Stimulated activated CD4-positive, alpha-beta T cell treated with anti-CD3 and anti-CD28 coated beads, Interleukin-2, amount 100 ng/mL, for 48 hours (primary cell): ENCODE measurements around the gene HLA-DPB1.

Experiments used
- DNase-seq, 2 donors: peaks; one replicate each; pipeline ENCODE4 v3.0.0-alpha.2; 2020

The HLA-DPB1 gene

DNA sequence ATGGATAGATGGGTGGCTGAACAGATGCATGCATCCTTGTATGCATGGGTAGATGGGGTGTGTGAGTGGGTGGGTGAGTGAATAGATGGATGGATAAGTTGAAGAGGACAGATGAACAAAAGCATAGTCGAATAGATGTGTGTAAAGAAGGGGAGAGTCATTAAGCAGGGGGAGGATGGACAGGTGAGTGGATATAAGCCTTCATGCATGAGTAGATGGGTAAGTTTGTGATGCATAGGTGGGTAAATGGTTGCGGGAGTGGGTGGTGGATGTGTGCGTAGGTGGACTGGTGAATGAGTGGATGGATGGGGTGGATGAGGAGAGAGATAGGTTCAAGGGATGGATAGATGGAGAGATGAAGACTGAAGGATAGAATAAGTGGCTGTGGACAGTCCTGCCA is 29.6 kb downstream of the HLA-DPB1 start:
- DNase-seq = no peak

DNA sequence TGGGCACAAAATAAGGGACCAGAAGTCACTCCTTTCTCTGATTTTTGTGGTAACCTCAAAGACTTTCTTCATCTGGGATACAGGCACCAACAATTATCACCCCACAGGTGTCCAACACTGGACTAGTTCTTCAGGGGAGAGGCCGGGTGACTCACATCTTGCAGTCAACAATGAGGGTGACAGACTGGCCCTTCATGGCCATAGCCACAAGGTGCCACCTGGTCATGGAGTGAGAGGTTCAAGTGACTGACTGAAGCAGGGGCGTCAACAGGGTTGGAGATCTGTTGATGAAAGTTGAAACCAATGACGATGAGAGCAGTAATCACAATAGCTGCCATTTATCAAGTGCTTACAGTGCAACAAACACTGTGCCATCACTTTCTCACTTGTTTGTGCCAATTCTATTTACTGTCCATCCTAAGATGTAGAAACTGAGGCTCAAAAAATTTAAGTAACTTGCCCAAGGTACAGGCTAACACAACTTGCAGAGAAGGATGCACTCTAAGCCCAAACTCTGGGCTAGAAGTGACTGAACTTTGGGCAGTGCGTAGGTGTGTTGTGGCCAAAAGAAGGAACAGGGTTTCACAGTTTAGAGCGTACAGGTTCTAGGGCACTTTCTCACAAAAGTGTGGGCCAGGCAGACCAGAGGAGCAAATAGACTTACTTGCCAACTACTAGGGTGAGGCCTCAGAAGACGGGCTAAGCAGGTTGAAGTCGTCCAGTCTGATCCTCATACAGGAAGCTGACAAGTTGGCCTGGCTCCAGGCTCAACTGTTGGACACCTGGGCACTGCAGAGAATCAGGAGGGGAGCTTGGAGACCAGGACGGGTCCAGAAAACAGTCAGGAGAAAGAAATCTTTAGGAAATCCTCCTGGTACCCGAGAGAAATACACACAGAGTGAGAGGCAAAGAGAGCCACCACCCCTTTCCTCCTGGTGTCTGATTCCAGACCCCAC is 30.4 kb downstream of the HLA-DPB1 start:
- no peak for DNase-seq

DNA sequence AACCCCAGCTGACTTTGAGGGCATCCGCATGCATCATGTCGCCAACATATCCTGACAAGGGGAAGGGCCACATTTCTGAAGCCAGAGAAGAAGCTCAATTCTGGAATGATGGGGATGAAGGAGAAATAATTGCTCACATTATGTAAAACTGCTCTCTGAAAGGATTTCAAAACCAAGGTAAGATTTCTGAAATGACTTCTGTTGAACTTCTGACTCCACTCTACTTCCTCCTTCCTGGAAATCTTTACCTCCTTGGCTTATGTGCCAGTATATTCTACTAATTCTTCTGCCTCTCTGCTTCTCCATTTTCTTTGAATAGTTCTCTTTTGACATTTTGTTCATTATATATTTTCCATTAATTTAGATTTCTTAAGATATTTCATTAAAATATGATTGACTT is 31.9 kb downstream of the HLA-DPB1 start:
- no peak for DNase-seq

DNA sequence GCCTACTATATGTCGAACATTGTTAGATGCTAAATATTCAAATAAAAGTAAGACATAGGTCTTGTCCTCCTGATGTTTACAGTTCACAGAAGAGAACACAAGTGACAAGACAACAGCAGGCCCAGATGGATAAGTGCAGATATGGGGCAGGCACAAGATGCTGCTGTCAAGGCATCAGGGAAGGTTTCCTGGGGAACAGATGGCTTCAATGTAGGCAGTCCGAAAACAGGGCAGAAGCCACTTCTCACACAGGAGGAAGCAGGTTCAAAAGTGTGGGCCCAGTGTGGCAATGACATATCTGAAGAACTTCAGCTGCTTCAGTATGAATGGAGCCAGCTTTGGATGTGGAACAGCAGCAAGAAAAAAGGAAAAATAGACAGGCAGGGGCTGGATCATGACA is 32.5 kb downstream of the HLA-DPB1 start:
- no peak for DNase-seq

DNA sequence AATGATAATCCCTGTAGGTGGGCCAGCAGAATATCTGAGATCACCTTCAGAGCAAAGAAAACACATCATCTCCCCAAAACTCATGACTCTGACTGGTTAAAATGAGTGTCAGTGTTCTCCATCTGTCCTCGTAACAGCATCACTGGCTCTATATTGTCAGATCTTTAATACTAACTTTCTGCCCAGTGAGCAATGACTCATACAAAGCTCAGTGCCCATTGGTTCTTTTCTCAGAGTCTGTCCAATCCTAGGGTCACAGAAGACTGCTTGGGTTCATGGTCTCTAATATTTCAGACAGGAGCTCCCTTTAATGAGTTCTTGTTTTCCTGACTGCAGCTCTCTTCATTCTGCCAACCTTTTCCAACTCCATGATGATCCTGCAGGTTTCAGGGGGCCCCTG is 36.4 kb downstream of the HLA-DPB1 start:
- no peak for DNase-seq

DNA sequence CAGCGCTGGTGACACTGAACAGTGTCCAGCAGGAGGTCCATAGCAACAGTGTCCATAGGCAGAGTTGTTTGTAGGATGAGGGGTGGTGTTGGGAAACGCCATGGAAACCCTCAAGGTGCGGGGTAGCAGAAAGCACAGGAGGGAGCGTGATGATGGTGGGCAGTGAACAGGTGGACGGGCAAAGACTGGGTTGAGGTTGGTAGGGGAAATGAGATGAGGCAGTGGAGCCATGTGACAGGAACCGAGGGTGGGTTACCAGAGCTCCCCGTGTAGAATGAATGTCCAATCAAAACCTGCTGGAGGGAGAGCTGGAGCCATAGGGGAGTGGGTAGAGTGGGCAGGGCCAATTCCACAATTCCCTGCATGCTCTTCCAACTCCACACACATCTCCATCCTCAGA is 38.0 kb downstream of the HLA-DPB1 start:
- DNase-seq = no peak

DNA sequence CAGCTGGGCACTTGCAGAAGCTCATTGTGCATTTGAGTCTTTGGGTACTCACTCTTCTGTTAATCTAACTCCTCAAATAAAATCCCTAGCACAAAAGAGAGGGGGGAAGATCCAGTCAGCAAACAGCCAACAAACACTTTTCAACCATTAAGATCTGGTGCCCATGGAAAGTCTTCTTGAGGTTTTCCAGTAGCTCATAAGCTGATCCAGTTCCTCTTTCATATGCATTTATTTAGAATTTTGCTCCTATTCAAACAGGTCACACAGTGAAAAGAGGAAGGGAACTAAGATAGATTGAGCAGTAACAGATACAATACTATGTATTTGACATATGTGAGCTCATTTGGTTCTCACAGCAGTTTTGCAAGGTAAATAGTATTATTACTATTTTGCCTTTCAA is 38.6 kb downstream of the HLA-DPB1 start:
- no peak for DNase-seq

DNA sequence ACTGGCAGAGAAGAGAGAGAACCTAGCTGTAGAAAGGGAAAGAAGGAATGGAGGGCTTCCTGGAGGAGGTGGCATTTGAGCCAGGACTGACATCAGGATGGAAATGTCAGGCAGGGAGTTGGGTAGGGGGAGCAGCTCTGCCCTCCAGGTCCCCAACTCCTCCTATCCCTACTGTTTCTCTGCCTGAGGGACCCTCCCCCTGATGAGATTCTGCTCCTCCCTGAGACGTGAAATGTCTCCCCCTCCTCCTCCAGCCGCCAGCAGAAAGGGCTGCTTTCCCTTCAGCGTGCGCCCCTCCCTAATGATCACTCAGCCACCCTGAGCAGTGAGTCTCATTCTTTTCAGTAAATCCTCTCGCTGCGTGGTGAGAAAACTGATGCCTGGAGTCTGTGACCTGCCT is 40.6 kb downstream of the HLA-DPB1 start:
- no peak for DNase-seq

DNA sequence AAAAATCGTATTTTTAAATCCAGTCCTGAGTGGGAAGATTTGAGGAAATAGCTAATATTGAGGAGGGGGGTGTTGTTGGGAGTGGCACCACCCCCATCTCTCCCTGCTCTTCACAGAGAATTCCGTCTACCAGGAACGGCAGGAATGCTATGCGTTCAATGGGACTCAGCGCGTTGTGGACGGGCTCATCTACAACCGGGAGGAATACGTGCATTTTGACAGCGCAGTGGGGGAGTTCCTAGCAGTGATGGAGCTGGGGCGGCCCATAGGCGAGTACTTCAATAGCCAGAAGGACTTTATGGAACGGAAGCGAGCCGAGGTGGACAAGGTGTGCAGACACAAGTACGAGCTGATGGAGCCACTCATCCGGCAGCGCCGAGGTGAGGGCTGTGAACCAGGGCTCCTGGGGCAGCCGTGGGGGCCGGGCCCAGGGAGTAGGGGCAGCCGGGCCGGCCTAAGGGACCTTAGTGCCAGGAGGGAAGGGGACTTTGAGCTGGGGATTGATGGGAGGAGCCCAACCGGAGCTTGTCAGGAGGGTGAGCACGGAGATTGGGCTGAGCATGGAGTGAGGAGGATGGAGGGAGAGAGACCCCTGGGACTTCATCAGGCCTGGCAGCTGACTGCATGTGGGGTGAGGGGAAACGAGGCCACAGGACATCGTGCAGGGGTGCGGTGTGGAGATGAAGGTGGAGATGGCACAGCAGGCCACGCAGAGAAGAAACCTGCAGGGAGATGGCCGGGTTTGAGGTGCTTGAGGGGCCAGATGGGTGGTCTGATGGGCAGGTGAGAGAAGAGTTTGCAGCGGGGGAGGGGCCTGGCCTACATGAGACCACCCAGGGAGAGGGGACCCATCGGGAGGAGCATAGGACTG is 41.3 kb downstream of the HLA-DPB1 start:
- DNase-seq = no peak

DNA sequence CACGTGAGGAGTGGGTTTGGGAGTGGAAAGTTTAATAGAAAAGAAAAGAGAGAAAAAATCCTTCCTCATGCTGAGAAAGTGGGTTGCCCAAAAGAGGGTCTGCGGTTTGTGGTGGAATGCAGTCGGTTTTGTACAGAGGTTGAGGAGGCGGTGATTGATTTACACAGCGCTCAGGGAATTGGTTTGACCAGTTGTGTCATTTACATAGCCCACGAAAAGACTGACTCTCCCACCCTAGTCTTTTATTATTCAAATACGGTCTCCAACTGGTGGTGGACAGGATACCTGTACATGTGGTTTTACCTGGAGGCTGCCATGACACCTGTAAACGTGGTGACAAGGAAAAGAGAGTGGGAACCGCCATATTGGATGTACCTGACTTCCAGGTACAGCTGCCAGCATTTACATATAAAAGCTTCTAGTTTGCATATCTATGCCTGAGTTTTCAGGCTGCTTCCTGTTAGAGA is 42.1 kb downstream of the HLA-DPB1 start:
- DNase-seq = no peak

DNA sequence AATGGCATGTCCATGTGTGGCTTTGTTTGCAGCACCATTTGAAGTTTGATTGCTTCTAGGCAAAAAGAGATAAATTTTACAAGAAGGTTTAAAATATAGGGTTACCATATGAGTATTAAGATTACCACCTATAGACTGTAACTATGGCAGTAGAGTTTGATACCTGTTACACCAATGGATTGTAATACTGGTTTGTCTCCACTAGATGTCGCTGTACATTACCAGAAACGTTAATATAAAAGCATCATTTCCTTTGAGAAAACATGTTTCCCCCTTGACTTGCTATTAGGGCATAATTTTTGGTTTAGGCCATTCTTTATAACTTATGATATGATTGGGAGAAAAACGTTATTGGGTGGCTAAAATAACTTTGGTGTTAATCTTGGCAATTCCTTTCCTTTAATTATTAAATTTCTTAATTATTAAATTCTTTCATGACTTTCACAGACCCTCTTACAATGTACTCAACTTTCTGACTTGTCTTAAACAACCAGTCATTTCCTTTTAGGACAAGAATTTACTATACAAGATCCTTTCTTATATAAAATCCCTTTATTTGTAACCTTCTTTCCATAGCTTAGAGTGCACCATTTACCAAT is 42.8 kb downstream of the HLA-DPB1 start:
- no peak for DNase-seq

DNA sequence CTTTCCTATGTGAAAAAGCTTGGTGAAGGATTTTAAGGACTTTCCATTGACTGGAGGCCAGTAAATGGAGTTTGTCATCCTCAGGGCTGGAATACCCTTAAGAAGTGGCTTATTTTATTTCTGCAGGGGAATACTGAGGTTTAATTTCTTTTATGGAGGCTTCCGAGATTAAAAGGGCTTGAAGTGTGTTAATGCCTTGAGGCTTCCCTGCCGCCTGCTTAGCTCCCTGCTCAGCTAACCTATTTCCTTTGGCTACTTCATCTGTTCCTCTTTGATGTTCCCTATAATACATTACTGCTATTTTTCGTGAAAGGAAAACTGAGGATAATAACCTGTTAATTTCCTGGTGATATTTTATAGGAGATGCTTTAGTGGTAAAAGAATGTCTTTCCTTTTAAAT is 44.2 kb downstream of the HLA-DPB1 start:
- DNase-seq = no peak

DNA sequence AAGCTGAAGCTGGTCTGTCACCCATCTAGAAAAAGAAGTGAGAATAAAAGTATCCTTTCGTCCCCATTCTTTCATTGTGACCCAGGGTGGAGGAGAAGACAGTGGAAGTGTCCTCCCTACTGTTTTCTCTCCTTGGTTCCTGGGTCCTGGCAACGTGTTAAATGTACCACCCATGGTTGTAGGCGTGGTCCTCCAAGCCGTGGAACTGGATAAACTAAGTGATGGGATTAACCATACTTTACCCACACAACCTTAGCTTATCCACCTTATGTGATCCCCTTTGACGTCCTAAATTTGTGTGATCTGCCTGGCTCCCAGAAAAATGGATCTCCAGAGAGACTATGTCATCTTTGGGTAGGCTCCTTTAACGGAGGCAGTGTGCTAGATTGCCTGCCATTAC is 47.4 kb downstream of the HLA-DPB1 start:
- DNase-seq = no peak

DNA sequence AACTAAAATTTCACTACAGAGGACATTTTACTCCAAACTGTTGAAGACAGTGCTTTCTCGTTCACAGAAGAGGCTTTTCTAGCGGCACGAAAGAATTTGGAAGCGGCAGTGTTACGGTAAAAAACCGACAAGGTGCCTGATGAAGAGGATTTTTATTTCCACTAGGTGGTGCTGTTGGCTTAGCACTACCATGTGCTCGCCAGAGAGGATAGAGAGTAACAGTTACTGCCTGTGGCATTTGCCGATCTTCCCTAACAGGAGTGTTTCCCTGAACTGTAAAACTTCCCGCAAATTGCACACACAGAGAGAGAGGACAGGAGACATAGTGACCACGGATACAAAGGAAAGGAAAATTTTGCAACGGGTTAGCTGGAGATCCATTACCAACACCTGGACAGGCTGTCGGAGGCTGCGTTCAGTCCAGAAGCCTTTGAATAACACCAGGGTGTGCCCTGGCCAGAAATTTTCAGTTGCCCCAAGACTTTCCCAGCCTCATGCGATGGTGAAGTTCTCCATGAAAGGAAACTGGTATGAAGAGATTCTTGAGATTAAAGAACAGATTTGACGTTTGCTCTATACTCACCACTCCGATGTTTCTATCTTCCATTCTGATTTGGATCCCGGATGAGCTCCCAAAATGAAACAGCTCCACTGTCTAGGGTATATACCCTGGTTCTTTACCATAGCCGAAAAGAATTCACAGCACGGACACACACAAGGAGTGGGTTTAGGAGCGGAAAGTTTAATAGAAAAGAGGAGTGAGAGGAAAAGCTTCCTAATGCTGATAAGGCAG is 48.1 kb downstream of the HLA-DPB1 start:
- DNase-seq = peak; percentile 14 to 21

DNA sequence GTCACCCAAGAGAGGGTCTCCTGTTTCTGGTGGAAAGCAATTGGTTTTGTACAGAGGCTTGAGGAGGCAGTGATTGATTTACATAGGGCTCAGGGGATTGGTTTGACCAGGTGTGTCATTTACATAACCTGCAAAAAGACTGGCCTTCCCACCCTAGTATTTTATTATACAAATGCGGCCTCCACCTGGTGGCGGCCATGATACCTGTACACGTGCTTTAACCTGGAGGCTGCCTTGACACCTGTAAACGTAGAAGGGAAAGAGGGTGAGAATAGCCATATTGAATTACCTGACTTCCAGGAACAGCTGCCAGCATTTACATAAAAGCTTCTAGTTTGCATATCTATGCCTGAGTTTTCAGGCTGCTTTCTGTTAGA is 48.7 kb downstream of the HLA-DPB1 start:
- no peak for DNase-seq

DNA sequence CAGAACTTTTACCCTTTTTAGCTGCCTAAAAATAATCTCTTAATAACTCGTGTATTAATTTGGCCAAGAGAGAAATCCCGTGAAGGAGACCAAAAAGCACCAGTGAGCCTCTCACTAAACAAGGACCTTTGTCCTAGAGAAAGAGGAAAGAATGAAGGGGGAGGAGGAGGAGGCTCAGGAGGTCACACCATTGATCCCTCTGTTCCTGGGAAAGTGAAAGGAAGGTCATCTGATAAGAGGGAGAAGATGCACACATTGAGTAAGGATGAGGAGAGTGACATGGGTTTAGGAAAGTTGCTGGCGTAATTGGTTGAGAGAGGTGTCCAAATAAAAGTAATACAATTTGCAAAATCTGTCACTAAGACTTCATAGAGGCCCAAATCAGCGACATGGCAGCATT is 49.2 kb downstream of the HLA-DPB1 start:
- no peak for DNase-seq

DNA sequence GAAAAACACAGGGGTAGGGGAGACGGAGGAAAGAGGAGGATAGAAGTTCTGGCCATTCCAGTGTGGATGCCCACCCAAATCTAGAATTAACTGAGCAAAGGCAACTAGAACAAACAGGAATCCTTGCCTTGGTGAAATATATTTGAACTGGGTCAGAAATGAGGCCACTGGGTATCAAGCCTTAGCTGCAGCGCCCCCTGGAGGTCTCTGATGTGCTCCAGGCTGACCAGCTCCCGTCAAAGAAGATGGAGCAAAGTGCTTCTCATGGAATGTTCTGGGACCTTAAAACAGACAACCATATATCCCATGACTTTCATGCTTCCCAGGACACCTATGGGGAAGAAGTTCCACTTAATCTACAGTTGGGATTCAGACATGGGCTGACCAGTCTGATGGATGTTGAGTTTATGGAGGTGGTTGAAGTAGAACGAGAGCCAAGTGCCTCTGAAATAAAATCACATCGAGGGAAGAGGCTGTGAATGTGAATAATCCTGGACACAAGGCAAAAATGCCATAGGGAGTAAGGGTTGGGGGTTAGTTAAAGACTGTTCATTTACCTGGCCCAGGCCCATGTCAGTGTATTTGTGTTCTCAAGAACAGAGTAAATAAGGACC is 50.4 kb downstream of the HLA-DPB1 start:
- DNase-seq = peak; percentile 65 to 73

DNA sequence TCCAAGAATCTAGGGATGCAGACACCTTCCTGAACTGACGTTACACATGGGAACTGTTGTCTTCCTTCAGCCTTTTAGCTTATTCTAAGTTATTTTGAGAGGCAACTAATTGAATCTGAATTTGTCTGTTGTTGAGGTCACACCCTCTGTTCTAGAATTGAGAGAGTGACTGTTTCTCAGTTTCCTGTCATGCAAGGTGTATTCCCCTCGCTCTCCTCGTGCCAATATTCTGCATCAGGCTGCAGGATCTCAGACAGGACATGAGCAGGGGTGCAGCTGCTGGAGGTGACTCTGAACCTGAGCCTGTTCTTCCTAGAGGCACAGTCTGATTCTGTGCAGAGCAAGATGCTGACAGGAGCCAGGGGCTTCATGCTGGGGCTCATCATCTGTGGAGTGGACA is 52.5 kb downstream of the HLA-DPB1 start:
- DNase-seq = no peak

DNA sequence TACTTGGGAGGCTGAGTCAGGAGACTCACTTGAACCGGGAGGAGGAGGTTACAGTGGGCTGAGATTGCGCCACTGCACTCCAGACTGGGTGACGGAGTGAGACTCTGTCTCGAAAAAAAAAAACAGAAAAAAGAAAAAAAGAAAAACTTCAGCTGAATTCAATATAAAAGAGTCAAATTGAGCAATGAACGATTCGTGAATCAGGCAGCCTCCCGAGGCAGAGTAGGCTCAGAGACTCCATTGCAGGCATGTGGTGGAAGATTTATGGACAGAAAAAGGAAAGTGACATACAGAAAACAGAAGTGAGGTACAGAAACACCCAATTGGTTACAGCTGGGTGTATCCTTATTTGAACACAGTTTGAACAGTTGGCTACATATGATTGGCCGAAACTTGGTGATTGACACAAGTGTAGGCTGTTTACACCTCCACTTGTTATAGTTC is 56.3 kb downstream of the HLA-DPB1 start:
- DNase-seq = no peak

DNA sequence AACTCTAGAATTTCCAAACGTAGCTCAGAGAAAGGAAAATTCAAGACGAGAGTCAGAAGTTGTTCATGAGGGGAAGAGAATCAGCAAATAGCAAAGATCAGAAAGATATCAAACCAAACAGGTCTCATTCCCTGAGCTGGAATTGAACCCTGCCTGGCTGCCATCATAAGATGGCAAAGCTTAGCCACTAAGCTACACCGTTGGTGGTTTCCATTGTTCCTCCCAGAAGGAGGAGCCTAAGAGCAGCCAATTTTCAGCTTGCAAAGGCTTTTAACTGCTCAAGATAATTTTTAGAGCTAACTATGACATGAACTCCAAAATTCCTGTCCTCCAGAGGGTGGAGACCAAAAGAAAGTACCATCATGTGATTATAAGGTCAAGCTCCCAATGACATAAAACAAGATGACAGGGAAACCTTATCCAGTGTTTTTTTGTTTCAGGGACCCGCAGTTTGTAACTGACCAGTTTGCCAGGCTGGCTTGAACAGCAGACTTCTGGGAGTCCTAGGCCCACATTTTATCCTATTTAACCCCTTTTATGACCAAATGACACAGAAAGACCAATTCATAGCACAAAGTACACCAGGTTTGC is 60.6 kb downstream of the HLA-DPB1 start:
- no peak for DNase-seq
